Heart left ventricle (tissue), 16 donors: ENCODE measurements around the gene BTG4. TPM values are rescaled to one million over a fixed set of nuclear protein-coding genes. Genes with fewer than 3 reads are reported as not detected.

ENCODE experiments used
- ATAC-seq, 4 donors: fragments of 200-7000 bp; cut with Tn5 transposase; one replicate each; pipeline ENCODE4 v1.9.1; 2020 to 2022; ENCODE audit warnings: moderate library complexity in 4 of 4, mild to moderate bottlenecking in 3 of 4, moderate number of reproducible peaks in 1 of 4
- DNase-seq, 5 donors: peaks; one replicate each; pipeline ENCODE4 v3.0.0-alpha.2; 2020
- H3K27ac ChIP-seq, 12 donors: fragments of 200-600 bp; sonication (generic) in 4 of 12; one replicate each; pipeline versions ENCODE4 v1.5.0 to v1.8.0; 2016 to 2022; ENCODE audit warnings: mild to moderate bottlenecking in 2 of 12
- H3K27me3 ChIP-seq, 9 donors: fragments of 200-600 bp; sonication (generic) in 2 of 9; one replicate each; pipeline versions ENCODE4 v1.5.1 to v1.8.0; 2016 to 2022; ENCODE audit warnings: mild to moderate bottlenecking in 3 of 9
- H3K36me3 ChIP-seq, 9 donors: fragments of 200-600 bp; sonication (generic) in 2 of 9; one replicate each; pipeline versions ENCODE4 v1.5.0 to v1.8.0; 2018 to 2022; ENCODE audit warnings: mild to moderate bottlenecking in 2 of 9
- H3K4me1 ChIP-seq, 12 donors: fragments of 200-600 bp; sonication (generic) in 4 of 12; one replicate each; pipeline versions ENCODE4 v1.5.0 to v1.8.0; 2016 to 2022; ENCODE audit warnings: mild to moderate bottlenecking in 3 of 12
- H3K4me3 ChIP-seq, 12 donors: fragments of 200-600 bp; sonication (generic) in 4 of 12; one replicate each; pipeline versions ENCODE4 v1.5.0 to v1.8.0; 2017 to 2022; ENCODE audit warnings: mild to moderate bottlenecking in 9 of 12, moderate library complexity in 4 of 12
- H3K9me3 ChIP-seq, 12 donors: fragments of 200-600 bp; sonication (generic) in 4 of 12; one replicate each; pipeline versions ENCODE4 v1.5.0 to v1.8.0; 2016 to 2022; ENCODE audit warnings: mild to moderate bottlenecking in 1 of 12
- POLR2A ChIP-seq, 2 donors: fragments of 450-650 bp; IDR thresholded peaks; one replicate each; pipeline ENCODE4 v1.6.1; 2017; ENCODE audit warnings: antibody characterized with exemption in 2 of 2, mild to moderate bottlenecking in 2 of 2, moderate library complexity in 2 of 2
- WGBS, 4 donors: extraction: QIAGEN DNeasy Blood & Tissue Kit in 2 of 4; methylation state at CpG; one replicate each; pipeline versions ENCODE4 v1.1.5 to v1.1.7; 2013 to 2018; 5-methylcytosine and 5-hydroxymethylcytosine counted together
- intact Hi-C, 10 donors: fragments of 100-400 bp; cut with DNase I; formaldehyde crosslinking; loops; one replicate each; pipeline versions ENCODE4 v1.11.1 to v1.14.2; 2022
- polyA plus RNA-seq, 2 donors: library from polyadenylated mRNA; stranded (reverse); fragments of 200-250 nt; gene quantifications; one replicate each; pipeline ENCODE4 v1.2.3, GENCODE V29; 2013
- total RNA-seq, 9 donors: library from RNA; depleted of rRNA in 2 of 9; stranded (reverse); fragments of >200 nt in 2 of 9; fragmentation: NEBNext Ultra II Directional in 3 of 9; extraction: Animal tissue kit (Norgen Biotek cat#: 25700) in 3 of 9; gene quantifications; one replicate each; pipeline versions ENCODE4 v1.1.0 to v1.2.4, GENCODE V29; 2016 to 2023
- TF ChIP-seq, protein P1 (sequence below), 12 donors: fragments of 200-600 bp; sonication (generic) in 4 of 12; IDR thresholded peaks; one replicate each; pipeline versions ENCODE4 v1.5.0 to v1.8.0; 2018 to 2022; ENCODE audit warnings: antibody characterized with exemption in 12 of 12, mild to moderate bottlenecking in 5 of 12
- donor health status: ischemic (EF 13 %, LVEDD 7.1; RV severe dilation, severe dysfunction).
- donor health status: healthy with polysubstance abuse.
- donor health status: DM: no; HTN: yes; CAD: no.
- donor health status: DM: no; HTN: no; CAD: no.
- donor health status: ischemic (EF 25% LVEDD 6.9; RV normal size, moderate dysfunction).
- donor health status: ischemic (EF 25% LVEDD 5.7; RV mildly dilated, moderate dysfunction).
- donor health status: healthy.
- donor health status: DM: yes; HTN: yes; CAD: no.
- donor health status: ischemic (EF 35%, LVEDD 5.7; RV mildly dilated, moderate dysfunction).
- donor health status: nonischemic (EF 11% LVEDD 7.7; RV severe dilation, severe dysfunction).
- donor health status: DM: yes; HTN: yes; CAD: no.
- donor health status: PGD.
- donor health status: ischemic (EF 29% LVEDD 5.4; RV normal size, mild dysfunction).
- donor health status: nonischemic (EF 23%, LVEDD 6.1; RV moderate dilation, normal function).

The BTG4 gene
- total and polyA plus RNA-seq, 11 donors: not detected

DNA sequence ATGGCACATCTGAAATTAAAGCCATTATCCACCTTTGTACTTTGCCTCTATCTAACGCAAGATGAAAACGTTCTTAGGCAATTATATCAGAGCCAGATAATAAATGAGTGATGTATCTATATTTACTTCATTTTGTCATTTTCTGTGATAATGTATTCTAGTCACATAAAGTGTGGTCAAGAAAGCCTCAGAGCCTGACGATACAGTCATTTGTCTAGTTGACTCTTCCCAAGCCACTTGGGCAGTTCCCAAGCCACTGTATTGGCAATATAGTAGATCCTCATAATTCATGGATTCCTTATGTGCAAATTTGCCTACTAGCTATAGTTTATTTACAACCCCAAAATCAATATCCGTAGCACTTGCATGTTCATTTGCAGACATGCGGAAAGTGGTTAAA, 10.2 kb upstream of the BTG4 start:
- H3K4me1 ChIP-seq: no peaks in the 10 kb centered on the region
- no peak overlapping the region for H3K27ac ChIP-seq
- TF ChIP-seq, protein P1, sequence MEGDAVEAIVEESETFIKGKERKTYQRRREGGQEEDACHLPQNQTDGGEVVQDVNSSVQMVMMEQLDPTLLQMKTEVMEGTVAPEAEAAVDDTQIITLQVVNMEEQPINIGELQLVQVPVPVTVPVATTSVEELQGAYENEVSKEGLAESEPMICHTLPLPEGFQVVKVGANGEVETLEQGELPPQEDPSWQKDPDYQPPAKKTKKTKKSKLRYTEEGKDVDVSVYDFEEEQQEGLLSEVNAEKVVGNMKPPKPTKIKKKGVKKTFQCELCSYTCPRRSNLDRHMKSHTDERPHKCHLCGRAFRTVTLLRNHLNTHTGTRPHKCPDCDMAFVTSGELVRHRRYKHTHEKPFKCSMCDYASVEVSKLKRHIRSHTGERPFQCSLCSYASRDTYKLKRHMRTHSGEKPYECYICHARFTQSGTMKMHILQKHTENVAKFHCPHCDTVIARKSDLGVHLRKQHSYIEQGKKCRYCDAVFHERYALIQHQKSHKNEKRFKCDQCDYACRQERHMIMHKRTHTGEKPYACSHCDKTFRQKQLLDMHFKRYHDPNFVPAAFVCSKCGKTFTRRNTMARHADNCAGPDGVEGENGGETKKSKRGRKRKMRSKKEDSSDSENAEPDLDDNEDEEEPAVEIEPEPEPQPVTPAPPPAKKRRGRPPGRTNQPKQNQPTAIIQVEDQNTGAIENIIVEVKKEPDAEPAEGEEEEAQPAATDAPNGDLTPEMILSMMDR (IDR thresholded peaks at IDR 0.05): no peak
- no peak for TF ChIP-seq POLR2A (IDR thresholded peaks at IDR 0.05)
- no peak for DNase-seq
- no peaks in the 10 kb centered on the region for H3K9me3 ChIP-seq
- H3K4me3 ChIP-seq: no peak overlapping the region
- WGBS, 4 donors: 83 to 87% (median 83%) methylated on average over 5 of the region's 5 CpGs
- no peaks in the 10 kb centered on the region for H3K27me3 ChIP-seq
- no peak for ATAC-seq
- intact Hi-C loops: no loop called here
- H3K36me3 ChIP-seq: no peaks in the 10 kb centered on the region

DNA sequence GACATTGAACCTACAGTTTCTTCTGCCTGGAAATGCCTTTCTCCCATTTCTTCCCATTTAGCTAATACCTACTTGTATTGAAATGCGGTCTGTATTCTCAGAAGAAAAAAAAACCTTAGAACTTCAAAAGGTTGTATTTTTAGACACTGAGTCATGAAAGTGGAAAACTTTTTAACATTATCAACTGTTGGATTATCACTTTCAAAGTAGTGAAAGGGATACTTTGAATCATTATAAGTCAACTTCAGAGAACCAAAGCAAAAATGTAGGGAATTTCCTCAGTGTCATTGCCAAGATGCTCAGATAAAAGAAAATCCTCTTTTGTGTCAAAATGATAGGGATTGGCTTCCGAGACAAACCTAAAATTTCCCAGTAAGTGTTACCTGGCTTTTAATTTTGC, 8.9 kb upstream of the BTG4 start:
- intact Hi-C loops: no loop called here
- DNase-seq: no peak
- no peak for ATAC-seq
- Histone ChIP-seq H3K27me3 (no peaks in the 10 kb centered on the region), H3K27ac (no peak overlapping the region), H3K4me1 (no peaks in the 10 kb centered on the region), H3K4me3 (no peak overlapping the region), H3K9me3 (no peaks in the 10 kb centered on the region), H3K36me3 (no peaks in the 10 kb centered on the region)
- WGBS, 4 donors: 46 to 63% (median 54%) methylated on average over 2 of the region's 2 CpGs
- no peak for TF ChIP-seq POLR2A (IDR thresholded peaks at IDR 0.05)
- TF ChIP-seq, protein P1 (IDR thresholded peaks at IDR 0.05): no peak

DNA sequence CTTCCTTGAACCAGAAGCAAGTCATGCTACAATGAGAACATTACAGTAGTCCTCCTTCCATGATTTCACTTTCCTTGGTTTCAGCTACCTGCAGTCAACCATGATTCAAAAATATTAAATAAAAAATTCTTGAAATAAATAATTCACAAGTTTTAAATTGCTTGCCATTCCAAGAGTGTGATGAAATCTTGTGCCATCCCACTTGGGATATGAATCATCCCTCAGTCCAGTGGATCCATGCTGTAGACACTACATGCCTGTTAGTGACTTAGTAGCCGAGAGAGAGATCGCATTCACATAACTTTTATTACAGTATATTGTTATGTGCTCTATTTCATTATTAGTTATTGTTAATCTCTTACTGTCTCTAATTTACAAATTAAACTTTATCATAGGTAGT, 8.4 kb upstream of the BTG4 start:
- H3K4me3 ChIP-seq: no peak overlapping the region
- H3K27me3 ChIP-seq: peaks cover 0 to 5% (median 0%) of the 10 kb centered on the region in 9 donors
- no peak overlapping the region for H3K27ac ChIP-seq
- WGBS, 4 donors: 94 to 99% (median 98%) methylated on average over 2 of the region's 2 CpGs
- no peak for DNase-seq
- intact Hi-C loops: no loop called here
- no peaks in the 10 kb centered on the region for H3K4me1 ChIP-seq
- TF ChIP-seq POLR2A (IDR thresholded peaks at IDR 0.05): no peak
- TF ChIP-seq, protein P1 (IDR thresholded peaks at IDR 0.05): no peak
- no peak for ATAC-seq
- H3K36me3 ChIP-seq: no peaks in the 10 kb centered on the region
- no peaks in the 10 kb centered on the region for H3K9me3 ChIP-seq

DNA sequence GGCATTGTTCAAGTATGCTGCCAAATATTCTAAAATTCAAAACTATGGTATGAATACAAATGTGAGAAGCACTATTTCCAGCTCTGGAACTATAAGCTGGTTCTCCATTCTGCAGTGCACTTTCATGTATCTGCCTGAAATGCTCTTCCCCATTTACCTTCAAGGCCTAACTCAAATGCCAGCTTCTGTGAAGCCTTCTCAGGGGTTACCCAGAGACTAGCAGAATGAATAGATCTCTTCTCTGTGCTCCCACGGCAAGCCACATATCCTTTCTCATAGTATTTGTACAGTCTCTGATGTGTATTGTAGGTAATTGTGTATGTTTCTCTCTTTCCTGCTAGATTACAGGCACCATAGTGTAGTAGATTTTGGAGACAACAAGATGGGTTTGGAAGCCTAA, 6.5 kb upstream of the BTG4 start:
- Histone ChIP-seq H3K36me3 (no peaks in the 10 kb centered on the region), H3K4me3 (no peak overlapping the region), H3K27me3 (peaks cover 0 to 14% (median 13%) of the 10 kb centered on the region in 9 donors), H3K9me3 (no peaks in the 10 kb centered on the region), H3K4me1 (peaks cover 0 to 7% (median 0%) of the 10 kb centered on the region in 12 donors), H3K27ac (no peak overlapping the region)
- intact Hi-C loops: no loop called here
- WGBS, 4 donors: 63 to 83% (median 70%) methylated on average over 1 of the region's 1 CpG
- ATAC-seq: no peak
- TF ChIP-seq, protein P1 (IDR thresholded peaks at IDR 0.05): no peak
- no peak for TF ChIP-seq POLR2A (IDR thresholded peaks at IDR 0.05)
- DNase-seq: no peak
